Liver (tissue), 9 donors: ENCODE results near the gene ZNF488. TPM values are rescaled to one million over a fixed set of nuclear protein-coding genes. Genes with fewer than 3 reads are reported as not detected.

Source experiments
- DNase-seq: peaks from one replicate; pipeline ENCODE4 v3.0.0-alpha.2; 2017; ENCODE audit warnings: low spot score
- H3K27ac ChIP-seq, 2 donors: one replicate each; pipeline ENCODE4 v1.7.0; 2013; ENCODE audit warnings: inconsistent platforms in 2 of 2, low read length in 2 of 2, control low read depth in 1 of 2, low read depth in 1 of 2, mild to moderate bottlenecking in 1 of 2
- H3K27me3 ChIP-seq, 4 donors: one replicate each; pipeline versions ENCODE4 v1.6.1 to v1.7.0; 2013; ENCODE audit warnings: low read length in 3 of 4, inconsistent platforms in 1 of 4, mild to moderate bottlenecking in 1 of 4, moderate library complexity in 1 of 4; ENCODE audit not compliant: control insufficient read depth in 4 of 4, insufficient read depth in 4 of 4
- H3K36me3 ChIP-seq, 4 donors: one replicate each; pipeline versions ENCODE4 v1.6.1 to v1.7.0; 2013; ENCODE audit warnings: low read length in 3 of 4, mild to moderate bottlenecking in 3 of 4, low read depth in 1 of 4, moderate library complexity in 1 of 4; ENCODE audit not compliant: control insufficient read depth in 4 of 4, insufficient read depth in 3 of 4
- H3K4me1 ChIP-seq, 4 donors: one replicate each; pipeline versions ENCODE4 v1.6.1 to v1.7.0; 2013; ENCODE audit warnings: low read length in 3 of 4, mild to moderate bottlenecking in 3 of 4, moderate library complexity in 1 of 4; ENCODE audit not compliant: control insufficient read depth in 4 of 4, insufficient read depth in 4 of 4
- H3K4me3 ChIP-seq, 3 donors: one replicate each; pipeline versions ENCODE4 v1.6.1 to v1.7.0; 2013; ENCODE audit warnings: low read length in 3 of 3, control low read depth in 1 of 3, low read depth in 1 of 3, mild to moderate bottlenecking in 1 of 3
- H3K9ac ChIP-seq, 2 donors: one replicate each; pipeline ENCODE4 v1.7.0; 2013; ENCODE audit warnings: low read length in 2 of 2, mild to moderate bottlenecking in 2 of 2, moderate library complexity in 2 of 2, control low read depth in 1 of 2, low read depth in 1 of 2
- H3K9me3 ChIP-seq, 4 donors: one replicate each; pipeline versions ENCODE4 v1.6.1 to v1.7.0; 2013; ENCODE audit warnings: low read length in 3 of 4; ENCODE audit not compliant: control insufficient read depth in 4 of 4
- EGR1 ChIP-seq, 2 donors: IDR thresholded peaks; 2 replicates each; pipeline ENCODE4 v1.6.1; 2016 to 2018; ENCODE audit warnings: antibody characterized with exemption in 2 of 2, low read depth in 2 of 2
- GABPA ChIP-seq, 2 donors: IDR thresholded peaks in 1 of 2; conservative IDR thresholded peaks in 1 of 2; 2 replicates each; pipeline ENCODE4 v1.6.1; 2016; ENCODE audit warnings: antibody characterized with exemption in 2 of 2, mild to moderate bottlenecking in 1 of 2, moderate library complexity in 1 of 2
- JUND ChIP-seq, 2 donors: IDR thresholded peaks; 2 replicates each; pipeline ENCODE4 v1.6.1; 2016; ENCODE audit warnings: antibody characterized with exemption in 2 of 2
- RAD21 ChIP-seq, 2 donors: IDR thresholded peaks; 2 replicates each; pipeline ENCODE4 v1.6.1; 2016; ENCODE audit warnings: antibody characterized with exemption in 2 of 2, mild to moderate bottlenecking in 2 of 2
- REST ChIP-seq: IDR thresholded peaks from 2 replicates; pipeline ENCODE4 v1.6.1; 2016; ENCODE audit warnings: antibody characterized with exemption, mild to moderate bottlenecking
- SP1 ChIP-seq: IDR thresholded peaks from 2 replicates; pipeline ENCODE4 v1.6.1; 2018; ENCODE audit warnings: antibody characterized with exemption, mild to moderate bottlenecking
- TAF1 ChIP-seq: conservative IDR thresholded peaks from 2 replicates; pipeline ENCODE4 v1.6.1; 2016; ENCODE audit warnings: antibody characterized with exemption, mild to moderate bottlenecking
- WGBS: extraction: QIAGEN DNeasy Blood & Tissue Kit; methylation state at CpG from one replicate; pipeline ENCODE4 v1.1.7; 2013; 5-methylcytosine and 5-hydroxymethylcytosine counted together
- polyA plus RNA-seq, 2 donors: library from polyadenylated mRNA; stranded (reverse) in 1 of 2; unstranded in 1 of 2; fragments of 200-250 nt in 1 of 2; fragments of >200 nt in 1 of 2; fragmentation: Nextera tagmentation in 1 of 2; extraction: Ambion mirVana in 1 of 2; gene quantifications; one replicate each; pipeline versions ENCODE4 v1.2.1 to v1.2.3, GENCODE V29; 2013 to 2015
- total RNA-seq, 2 donors: library from RNA; depleted of rRNA; stranded (reverse); fragments of >200 nt; gene quantifications; one replicate each; pipeline ENCODE4 v1.2.3, GENCODE V29; 2014
- TF ChIP-seq, protein P1 (sequence below): IDR thresholded peaks from 2 replicates; pipeline ENCODE4 v1.6.1; 2016; ENCODE audit warnings: antibody characterized with exemption
- donor health status: healthy.
- donor health status: healthy.
- donor health status: healthy.
- donor health status: healthy.
- donor health status: healthy.

The ZNF488 gene
- total and polyA plus RNA-seq, 4 donors = 0.02 to 0.09 TPM; not detected in 2

DNA sequence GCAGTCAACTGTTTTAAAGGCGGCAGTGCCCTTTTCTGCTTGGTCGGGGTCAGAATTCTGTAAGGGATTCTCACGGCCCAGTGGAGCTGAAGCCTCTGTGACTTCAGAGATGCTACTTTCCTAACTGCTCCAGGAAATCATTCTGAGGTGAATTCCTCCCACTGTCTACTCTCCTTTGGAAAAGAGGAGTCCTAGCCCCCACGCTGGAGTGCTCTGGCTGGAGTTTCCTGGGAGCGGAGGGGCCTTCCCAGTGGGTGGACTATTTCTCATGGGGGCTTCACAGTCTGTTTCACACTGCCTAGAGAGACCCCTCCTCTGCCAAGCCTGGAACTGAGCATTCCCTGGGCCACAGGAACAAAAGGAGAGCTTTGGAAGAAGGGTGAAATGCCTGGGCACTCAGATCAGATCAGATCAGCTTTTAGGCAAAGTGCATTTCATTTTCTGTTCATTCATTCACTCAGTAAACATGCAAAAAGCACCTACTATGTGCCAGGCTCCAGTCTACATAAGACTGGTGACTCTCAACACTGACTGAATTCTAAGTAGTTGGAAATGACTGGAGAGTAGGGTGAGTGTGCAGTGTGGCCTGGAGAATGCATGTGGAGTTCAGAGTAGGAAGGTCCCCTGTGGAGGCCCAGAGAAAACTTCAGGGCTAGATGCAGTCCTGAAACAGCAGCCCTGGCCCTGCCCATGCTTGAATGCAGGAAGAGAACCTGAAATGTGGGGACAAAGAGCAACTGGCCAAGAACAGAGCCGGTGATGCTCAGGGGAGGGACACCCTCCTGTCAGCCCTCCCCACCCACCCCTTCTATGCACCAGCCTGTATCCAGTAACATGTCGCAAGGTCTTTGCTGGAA lies 12.2 kb downstream of the ZNF488 start:
- TF ChIP-seq RAD21 (IDR thresholded peaks at IDR 0.05) = no peak
- Histone ChIP-seq H3K27ac (no peak overlapping the region), H3K9ac (no peak overlapping the region), H3K4me3 (no peak overlapping the region), H3K27me3 (peaks cover 0 to 3% (median 0%) of the 10 kb centered on the region in 4 donors), H3K9me3 (no peaks in the 10 kb centered on the region), H3K36me3 (no peaks in the 10 kb centered on the region), H3K4me1 (no peaks in the 10 kb centered on the region)
- 85% methylated on average over 7 of the region's 7 CpGs for WGBS
- DNase-seq = peak; percentile 24

DNA sequence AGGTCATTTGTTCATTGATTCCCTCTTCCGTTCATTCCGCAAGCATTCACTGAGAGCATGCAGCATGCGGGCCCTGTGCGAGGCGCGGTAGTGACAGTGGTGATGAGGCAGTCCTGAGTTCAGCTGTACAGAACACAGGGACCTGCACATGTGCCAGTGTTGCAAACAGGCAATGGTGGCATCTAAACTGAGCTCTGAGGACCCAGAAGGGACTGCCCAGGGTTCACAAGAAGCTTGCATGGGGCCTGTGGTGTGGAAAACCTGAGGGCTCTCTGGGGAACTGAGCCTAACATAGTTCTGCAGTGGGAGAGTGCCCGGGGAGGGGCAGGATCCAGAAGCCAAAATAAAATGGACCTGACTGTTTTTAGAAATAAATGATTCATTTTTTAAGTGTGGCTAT lies 13.2 kb downstream of the ZNF488 start:
- DNase-seq = peak; percentile 31
- TF ChIP-seq GABPA (IDR thresholded peaks at IDR 0.05 in 1 of 2, conservative IDR thresholded peaks at IDR 0.05 in 1 of 2) = no peak
- no peak for TF ChIP-seq TAF1
- TF ChIP-seq, protein P1, sequence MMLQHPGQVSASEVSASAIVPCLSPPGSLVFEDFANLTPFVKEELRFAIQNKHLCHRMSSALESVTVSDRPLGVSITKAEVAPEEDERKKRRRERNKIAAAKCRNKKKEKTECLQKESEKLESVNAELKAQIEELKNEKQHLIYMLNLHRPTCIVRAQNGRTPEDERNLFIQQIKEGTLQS = no peak
- TF ChIP-seq JUND (IDR thresholded peaks at IDR 0.05) = no peak
- no peak for TF ChIP-seq SP1
- WGBS = 94% methylated on average over 7 of the region's 7 CpGs

DNA sequence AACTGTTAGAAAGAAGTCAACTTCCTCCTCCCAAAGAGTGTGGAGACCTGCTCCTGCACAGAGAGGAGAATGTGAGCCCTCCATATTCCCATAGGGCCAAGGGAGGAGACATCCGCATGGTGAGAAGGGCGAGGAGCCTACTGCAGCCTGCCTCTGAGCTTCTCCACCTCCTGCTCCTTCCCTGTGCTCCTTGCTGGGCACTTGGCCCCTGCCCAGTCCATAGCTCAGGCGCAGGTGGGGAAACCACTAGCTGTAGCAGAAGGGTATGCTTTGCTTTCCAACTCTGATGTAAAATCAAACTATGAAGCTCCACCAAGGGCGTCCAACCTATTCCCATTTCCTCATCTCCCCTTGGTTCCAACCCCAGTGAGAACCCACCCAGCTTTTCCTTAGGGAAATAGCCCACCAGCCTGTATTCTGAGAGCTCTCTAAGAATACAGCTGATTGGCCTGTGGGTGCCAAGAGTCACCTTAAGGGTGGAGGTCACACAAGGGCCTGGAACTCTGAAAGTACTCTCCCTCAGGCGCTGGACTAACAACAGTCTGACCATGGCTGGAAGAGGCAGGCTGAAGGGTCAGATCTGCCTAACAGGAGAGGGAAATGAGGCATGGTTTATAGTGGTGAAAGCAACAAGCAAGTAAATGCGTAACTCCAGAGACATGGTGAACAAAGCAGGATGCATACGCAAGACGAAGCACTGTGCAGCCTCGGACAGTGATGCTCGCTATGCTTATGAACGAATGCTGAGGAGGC lies 13.9 kb downstream of the ZNF488 start:
- Histone ChIP-seq H3K9ac (no peak overlapping the region), H3K27me3 (peaks cover 0 to 3% (median 0%) of the 10 kb centered on the region in 4 donors), H3K4me1 (no peaks in the 10 kb centered on the region), H3K27ac (no peak overlapping the region), H3K4me3 (no peak overlapping the region), H3K36me3 (no peaks in the 10 kb centered on the region), H3K9me3 (no peaks in the 10 kb centered on the region)
- DNase-seq = no peak
- no peak for TF ChIP-seq GABPA (IDR thresholded peaks at IDR 0.05 in 1 of 2, conservative IDR thresholded peaks at IDR 0.05 in 1 of 2)
- TF ChIP-seq EGR1 (IDR thresholded peaks at IDR 0.05; ENCODE audit: low read depth in 2 of 2) = no peak
- TF ChIP-seq REST = no peak
- no peak for TF ChIP-seq SP1
- WGBS = 95% methylated on average over 11 of the region's 11 CpGs

More for the DNA sequence above, 13.2 kb downstream of the ZNF488 start:
- no peaks in the 10 kb centered on the region for H3K36me3 ChIP-seq
- no peak overlapping the region for H3K27ac ChIP-seq
- no peak overlapping the region for H3K9ac ChIP-seq
- peaks cover 0 to 3% (median 0%) of the 10 kb centered on the region in 4 donors for H3K27me3 ChIP-seq
- no peaks in the 10 kb centered on the region for H3K9me3 ChIP-seq
- no peak overlapping the region for H3K4me3 ChIP-seq
- no peaks in the 10 kb centered on the region for H3K4me1 ChIP-seq
